A673 (cell line): ENCODE results near the gene ATP2B1. TPM values are rescaled to one million over a fixed set of nuclear protein-coding genes. Genes with fewer than 3 reads are reported as not detected.

Experiments
- BruUV-seq: library from RNA; stranded (reverse); fragments of 400-500 nt; replicated peaks from 2 replicates; lab custom pipeline; 2021; lab: Mats Ljungman, UMichigan
- CTCF ChIA-PET: fragments of 300-600 bp; sonication (Branson Sonifier 250); formaldehyde crosslinking; loops from one replicate; lab custom pipeline; 2022; ENCODE audit warnings: antibody characterized with exemption; lab: Charles Lee
- POLR2A ChIA-PET: fragments of 300-600 bp; sonication (Branson Sonifier 250); formaldehyde crosslinking; loops from one replicate; lab custom pipeline; 2022; ENCODE audit warnings: antibody characterized with exemption; ENCODE audit not compliant: low non-redundant PET; lab: Charles Lee
- DNase-seq: peaks from one replicate; pipeline ENCODE4 v3.0.0-alpha.2; 2015; ENCODE audit warnings: low spot score
- H3K27ac ChIP-seq: fragments of 200-600 bp; sonication (generic); 2 replicates; pipeline ENCODE4 v1.5.1; 2016; ENCODE audit warnings: mixed run types, low read depth, mild to moderate bottlenecking, mixed read lengths, antibody characterized with exemption, low read length; ENCODE audit not compliant: poor library complexity, severe bottlenecking
- H3K27me3 ChIP-seq: fragments of 200-600 bp; sonication (generic); replicated peaks from 2 replicates; pipeline ENCODE4 v1.6.1; 2017; ENCODE audit warnings: mixed run types, low read depth, mild to moderate bottlenecking, mixed read lengths, antibody characterized with exemption, low read length; ENCODE audit not compliant: insufficient read depth, poor library complexity
- H3K36me3 ChIP-seq: fragments of 200-600 bp; sonication (generic); 2 replicates; pipeline ENCODE4 v1.6.1; 2016; ENCODE audit warnings: mixed run types, mild to moderate bottlenecking, mixed read lengths, antibody characterized with exemption, low read length; ENCODE audit not compliant: insufficient read depth, poor library complexity, severe bottlenecking
- H3K4me1 ChIP-seq: fragments of 200-600 bp; sonication (generic); 2 replicates; pipeline ENCODE4 v1.6.1; 2017; ENCODE audit warnings: mixed run types, mild to moderate bottlenecking, mixed read lengths, antibody characterized with exemption, low read length; ENCODE audit not compliant: insufficient read depth, poor library complexity, severe bottlenecking
- H3K4me3 ChIP-seq: fragments of 200-600 bp; sonication (generic); 2 replicates; pipeline ENCODE4 v1.5.1; 2016; ENCODE audit warnings: low read depth, mixed run types, mild to moderate bottlenecking, mixed read lengths, low read length; ENCODE audit not compliant: poor library complexity, severe bottlenecking
- H3K9me3 ChIP-seq: fragments of 200-600 bp; sonication (generic); 2 replicates; pipeline ENCODE4 v1.6.1; 2016; ENCODE audit warnings: mixed run types, low read depth, mild to moderate bottlenecking, mixed read lengths, antibody characterized with exemption, low read length; ENCODE audit not compliant: poor library complexity, severe bottlenecking
- CTCF ChIP-seq: fragments of 300-800, 200-600 bp; sonication (generic); conservative IDR thresholded peaks from 2 replicates; pipeline ENCODE4 v1.5.1; 2017; ENCODE audit warnings: low read depth, mild to moderate bottlenecking, antibody characterized with exemption, low read length, moderate library complexity, mixed read lengths
- EZH2 ChIP-seq: fragments of 200-600 bp; sonication (generic); IDR thresholded peaks from 2 replicates; pipeline ENCODE4 v1.6.1; 2017; ENCODE audit warnings: borderline replicate concordance, low read depth, mild to moderate bottlenecking, mixed read lengths, antibody characterized with exemption, low read length; ENCODE audit not compliant: poor library complexity, severe bottlenecking
- intact Hi-C: fragments of 100-400 bp; cut with micrococcal nuclease; formaldehyde crosslinking; loops from one replicate; pipeline ENCODE4 v1.10.0; 2022; ENCODE audit not compliant: unreplicated experiment
- total RNA-seq: library from RNA; stranded (reverse); gene quantifications from 2 replicates; pipeline ENCODE4 v1.2.3, GENCODE V29; 2021

The ATP2B1 gene
- total RNA-seq, 1 experiment from 2014 or later = 44.2 TPM

GRCh38 chr12:89650239-89650638 is 58.4 kb downstream of the ATP2B1 start:
- POLR2A ChIA-PET = no interaction called here
- H3K9me3 ChIP-seq = no peaks in the 10 kb centered on the region
- CTCF ChIA-PET = no interaction called here
- no peaks in the 10 kb centered on the region for H3K27me3 ChIP-seq
- no peaks in the 10 kb centered on the region for H3K4me1 ChIP-seq
- TF ChIP-seq EZH2 (no peak), CTCF (no peak)
- DNase-seq = no peak
- peaks cover 4% of the 10 kb centered on the region for H3K36me3 ChIP-seq
- intact Hi-C loops = no loop called here
- no peak overlapping the region for H3K4me3 ChIP-seq
- no peak overlapping the region for H3K27ac ChIP-seq
- no TSS peak for BruUV-seq

DNA sequence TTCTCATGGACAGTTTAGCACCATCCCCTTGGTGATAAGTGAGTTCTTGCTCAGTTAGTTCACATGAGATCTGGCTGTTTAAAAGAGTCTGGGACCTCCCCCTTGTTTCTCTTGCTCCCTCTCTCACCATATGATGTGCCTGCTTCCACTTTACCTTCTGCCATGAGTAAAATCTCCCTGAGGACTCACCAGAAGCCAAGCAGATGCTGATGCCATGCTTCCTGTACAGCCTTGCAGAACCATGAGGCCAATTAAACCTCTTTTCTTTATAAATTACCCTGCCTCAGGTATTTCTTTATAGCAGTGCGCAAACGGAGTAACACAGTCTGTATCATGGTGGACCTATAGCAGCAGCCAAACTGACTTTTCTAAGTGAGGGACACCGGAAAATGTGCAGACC is 58.8 kb downstream of the ATP2B1 start:
- TF ChIP-seq CTCF (no peak), EZH2 (no peak)
- Histone ChIP-seq H3K36me3 (no peaks in the 10 kb centered on the region), H3K4me1 (no peaks in the 10 kb centered on the region), H3K27ac (no peak overlapping the region), H3K9me3 (no peaks in the 10 kb centered on the region), H3K27me3 (no peaks in the 10 kb centered on the region), H3K4me3 (no peak overlapping the region)
- no peak for DNase-seq
- POLR2A ChIA-PET = no interaction called here
- BruUV-seq = no TSS peak
- intact Hi-C loops = no loop called here
- CTCF ChIA-PET = no interaction called here

- H3K4me1 ChIP-seq = no peaks in the 10 kb centered on the region
- ChIA-PET CTCF (no interaction called here), POLR2A (no interaction called here)
- no peak overlapping the region for H3K27ac ChIP-seq
- H3K4me3 ChIP-seq = no peak overlapping the region
- DNase-seq = no peak
- TF ChIP-seq EZH2 = no peak
- no peak for TF ChIP-seq CTCF
- no peaks in the 10 kb centered on the region for H3K9me3 ChIP-seq
- BruUV-seq = no TSS peak
- no peaks in the 10 kb centered on the region for H3K27me3 ChIP-seq
- H3K36me3 ChIP-seq = no peaks in the 10 kb centered on the region
- intact Hi-C loops = no loop called here
These were observed 59.5 kb downstream of the ATP2B1 start for GRCh38 chr12:89649139-89649538.
